HG03039 (cell line): ENCODE measurements around the gene ACSF3.
"Not testable (repeated sequence)": the region's sequence is repeated elsewhere in the genome, so short reads cannot be mapped to it uniquely, and the experiment has no call there.

Experiments
- ATAC-seq: cut with Tn5 transposase; IDR thresholded peaks from one replicate; pipeline ENCODE4 v1.9.1; 2021; ENCODE audit warnings: mild to moderate bottlenecking, moderate library complexity; ENCODE audit not compliant: unreplicated experiment

The ACSF3 gene

DNA sequence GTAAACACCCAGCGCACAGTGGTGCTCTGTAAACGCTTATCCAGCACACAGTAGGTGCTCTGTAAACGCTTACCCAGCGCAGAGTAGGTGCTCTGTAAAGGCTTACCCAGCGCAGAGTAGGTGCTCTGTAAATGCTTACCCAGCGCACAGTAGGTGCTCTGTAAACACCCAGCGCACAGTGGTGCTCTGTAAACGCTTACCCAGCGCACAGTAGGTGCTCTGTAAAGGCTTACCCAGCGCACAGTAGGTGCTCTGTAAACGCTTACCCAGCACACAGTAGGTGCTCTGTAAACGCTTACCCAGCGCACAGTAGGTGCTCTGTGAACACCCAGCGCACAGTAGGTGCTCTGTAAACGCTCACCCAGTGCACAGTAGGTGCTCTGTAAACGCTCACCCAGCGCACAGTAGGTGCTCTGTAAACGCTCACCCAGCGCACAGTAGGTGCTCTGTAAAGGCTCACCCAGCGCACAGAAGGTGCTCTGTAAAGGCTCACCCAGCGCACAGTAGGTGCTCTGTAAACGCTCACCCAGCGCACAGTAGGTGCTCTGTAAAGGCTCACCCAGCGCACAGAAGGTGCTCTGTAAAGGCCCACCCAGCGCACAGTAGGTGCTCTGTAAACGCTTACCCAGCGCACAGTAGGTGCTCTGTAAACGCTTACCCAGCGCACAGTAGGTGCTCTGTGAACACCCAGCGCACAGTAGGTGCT is 92.4 kb downstream of the ACSF3 start:
- ATAC-seq, result not testable (repeated sequence)

DNA sequence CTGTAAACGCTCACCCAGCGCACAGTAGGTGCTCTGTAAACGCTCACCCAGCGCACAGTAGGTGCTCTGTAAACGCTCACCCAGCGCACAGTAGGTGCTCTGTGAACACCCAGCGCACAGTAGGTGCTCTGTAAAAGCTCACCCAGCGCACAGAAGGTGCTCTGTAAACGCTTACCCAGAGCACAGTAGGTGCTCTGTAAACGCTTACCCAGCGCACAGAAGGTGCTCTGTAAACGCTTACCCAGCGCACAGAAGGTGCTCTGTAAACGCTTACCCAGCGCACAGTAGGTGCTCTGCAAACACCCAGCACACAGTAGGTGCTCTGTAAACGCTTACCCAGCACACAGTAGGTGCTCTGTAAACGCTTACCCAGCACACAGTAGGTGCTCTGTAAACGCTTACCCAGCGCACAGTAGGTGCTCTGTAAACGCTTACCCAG is 93.0 kb downstream of the ACSF3 start:
- ATAC-seq, result not testable (repeated sequence)

DNA sequence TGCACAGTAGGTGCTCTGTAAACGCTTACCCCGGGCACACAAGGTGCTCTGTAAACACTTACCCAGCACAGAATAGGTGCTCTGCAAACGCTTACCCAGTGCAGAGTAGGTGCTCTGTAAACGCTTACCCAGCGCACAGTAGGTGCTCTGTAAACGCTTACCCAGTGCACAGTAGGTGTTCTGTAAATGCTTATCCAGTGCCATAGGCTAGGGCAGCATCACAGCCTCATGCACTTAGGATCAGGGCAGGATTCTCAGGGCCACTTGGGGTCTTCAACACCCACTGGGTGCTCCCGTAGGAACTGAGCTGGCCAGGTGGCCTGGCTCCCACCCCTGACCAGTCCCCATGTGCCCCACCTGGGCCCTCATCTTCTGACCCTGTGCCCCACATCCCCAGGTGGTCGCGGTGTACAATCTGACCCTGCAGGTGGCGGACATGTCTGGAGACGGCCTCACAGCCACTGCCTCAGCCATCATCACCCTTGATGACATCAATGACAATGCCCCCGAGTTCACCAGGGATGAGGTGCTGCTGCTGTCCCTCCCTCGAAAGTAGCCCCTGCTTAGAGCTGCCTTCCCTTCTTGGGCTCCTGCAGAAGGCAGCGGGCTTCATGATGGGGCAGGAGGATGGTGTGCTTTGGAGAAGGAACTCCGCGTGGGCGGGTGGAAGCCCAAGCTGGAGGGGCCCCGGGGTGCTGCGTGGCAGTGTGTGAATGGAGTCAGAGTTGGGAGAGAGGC is 93.5 kb downstream of the ACSF3 start:
- no peak for ATAC-seq

DNA sequence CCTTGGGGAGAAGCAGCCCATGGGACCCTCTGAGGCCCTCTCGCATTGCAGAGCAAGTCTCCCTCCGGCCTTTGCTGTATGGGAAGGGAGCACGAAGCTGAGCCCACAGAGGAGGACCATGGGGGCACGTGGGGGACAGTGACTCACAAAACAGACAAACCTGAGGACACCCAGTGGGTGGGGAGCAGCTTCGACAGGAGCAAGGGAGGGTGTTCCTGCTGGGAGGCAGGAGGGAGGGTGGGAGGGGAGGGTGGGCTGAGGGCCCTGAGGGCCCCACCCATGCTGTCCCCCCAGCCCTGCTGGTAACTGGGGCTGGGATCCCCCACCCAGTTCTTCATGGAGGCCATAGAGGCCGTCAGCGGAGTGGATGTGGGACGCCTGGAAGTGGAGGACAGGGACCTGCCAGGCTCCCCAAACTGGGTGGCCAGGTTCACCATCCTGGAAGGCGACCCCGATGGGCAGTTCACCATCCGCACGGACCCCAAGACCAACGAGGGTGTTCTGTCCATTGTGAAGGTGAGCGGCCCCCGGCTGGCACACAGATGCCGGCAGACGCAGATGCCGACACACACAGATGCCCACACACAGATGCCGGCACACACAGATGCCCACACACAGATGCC is 94.2 kb downstream of the ACSF3 start:
- no peak for ATAC-seq

DNA sequence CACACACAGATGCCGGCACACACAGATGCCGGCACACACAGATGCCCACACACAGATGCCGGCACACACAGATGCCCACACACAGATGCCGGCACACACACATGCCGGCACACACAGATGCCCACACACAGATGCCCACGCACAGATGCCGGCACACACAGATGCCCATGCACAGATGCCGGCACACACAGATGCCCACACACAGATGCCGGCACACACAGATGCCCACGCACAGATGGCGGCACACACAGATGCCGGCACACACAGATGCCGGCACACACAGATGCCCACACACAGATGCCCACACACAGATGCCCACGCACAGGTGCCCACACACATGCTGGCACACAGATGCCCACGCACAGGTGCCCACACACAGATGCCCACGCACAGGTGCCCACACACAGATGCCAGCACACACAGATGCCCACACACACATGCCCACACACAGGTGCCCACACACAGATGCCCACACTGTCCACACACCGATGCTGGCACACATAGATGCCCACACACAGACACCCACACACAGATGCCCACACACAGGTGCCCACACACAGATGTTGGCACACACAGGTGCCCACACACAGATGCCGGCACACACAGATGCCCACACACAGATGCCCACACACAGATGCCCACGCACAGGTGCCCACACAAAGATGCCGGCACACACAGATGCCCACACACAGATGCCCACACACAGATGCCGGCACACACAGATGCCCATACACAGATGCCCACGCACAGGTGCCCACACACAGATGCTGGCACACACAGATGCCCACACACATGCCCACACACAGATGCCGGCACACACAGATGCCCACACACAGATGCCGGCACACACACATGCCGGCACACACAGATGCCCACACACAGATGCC is 95.1 kb downstream of the ACSF3 start:
- not testable (repeated sequence) for ATAC-seq

DNA sequence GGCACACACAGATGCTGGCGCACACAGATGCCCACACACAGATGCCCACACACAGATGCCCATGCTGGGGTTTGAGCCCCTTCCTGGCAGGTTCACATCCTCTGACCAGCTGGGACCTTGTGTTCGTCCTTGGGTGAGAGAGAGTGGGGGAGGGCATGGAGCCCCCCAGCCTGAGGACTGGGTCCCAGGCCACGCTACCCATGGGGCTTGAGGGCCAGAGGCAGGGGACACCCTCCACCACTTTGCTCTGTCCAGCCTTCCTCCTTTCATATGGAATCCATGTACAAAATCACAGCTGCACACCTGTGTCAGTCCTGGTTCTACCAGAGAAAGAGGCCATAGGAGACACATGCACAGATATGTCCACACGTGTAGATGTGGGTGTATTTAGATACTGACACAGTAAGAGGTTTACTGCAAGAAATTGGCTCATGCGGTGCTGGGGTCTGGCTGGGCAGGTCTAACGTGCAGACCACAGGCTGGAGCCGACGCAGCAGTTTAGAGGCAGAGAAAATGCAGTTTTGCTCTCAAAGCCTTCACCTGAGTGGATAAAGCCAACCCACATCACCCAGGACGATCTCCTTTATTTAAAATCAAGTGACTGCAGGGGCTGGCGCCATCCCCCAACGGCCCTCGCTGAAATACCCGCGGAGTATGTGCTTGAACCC is 95.8 kb downstream of the ACSF3 start:
- ATAC-seq, result no peak

DNA sequence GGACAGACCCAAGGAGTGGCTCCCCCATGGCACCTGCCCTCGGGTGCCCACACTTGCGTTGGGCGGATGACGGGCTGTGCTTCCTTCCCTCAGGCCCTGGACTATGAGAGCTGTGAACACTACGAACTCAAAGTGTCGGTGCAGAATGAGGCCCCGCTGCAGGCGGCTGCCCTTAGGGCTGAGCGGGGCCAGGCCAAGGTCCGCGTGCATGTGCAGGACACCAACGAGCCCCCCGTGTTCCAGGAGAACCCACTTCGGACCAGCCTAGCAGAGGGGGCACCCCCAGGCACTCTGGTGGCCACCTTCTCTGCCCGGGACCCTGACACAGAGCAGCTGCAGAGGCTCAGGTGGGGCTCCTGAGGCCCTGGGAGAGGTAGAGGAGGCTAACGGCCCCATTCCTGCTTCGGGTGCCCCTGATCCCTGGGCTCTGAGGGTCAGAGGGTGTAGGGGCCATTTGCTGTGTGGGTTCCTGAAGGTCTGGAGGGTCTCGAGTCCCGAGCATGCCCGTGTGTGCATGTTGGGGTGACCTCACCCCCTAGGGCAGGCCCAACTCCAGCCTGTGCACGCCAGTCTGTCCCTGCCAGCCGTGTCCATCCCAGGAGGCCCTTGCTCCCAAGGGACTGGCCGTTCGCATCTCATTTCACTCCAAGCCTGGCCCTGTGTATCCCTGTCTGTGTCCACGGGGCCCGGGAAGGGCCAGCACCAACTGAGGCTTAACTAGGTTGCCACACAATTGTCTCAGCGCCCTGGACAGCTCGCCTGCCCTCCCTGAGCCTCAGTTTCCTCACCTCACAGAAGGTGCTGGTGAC is 96.7 kb downstream of the ACSF3 start:
- ATAC-seq, result no peak

DNA sequence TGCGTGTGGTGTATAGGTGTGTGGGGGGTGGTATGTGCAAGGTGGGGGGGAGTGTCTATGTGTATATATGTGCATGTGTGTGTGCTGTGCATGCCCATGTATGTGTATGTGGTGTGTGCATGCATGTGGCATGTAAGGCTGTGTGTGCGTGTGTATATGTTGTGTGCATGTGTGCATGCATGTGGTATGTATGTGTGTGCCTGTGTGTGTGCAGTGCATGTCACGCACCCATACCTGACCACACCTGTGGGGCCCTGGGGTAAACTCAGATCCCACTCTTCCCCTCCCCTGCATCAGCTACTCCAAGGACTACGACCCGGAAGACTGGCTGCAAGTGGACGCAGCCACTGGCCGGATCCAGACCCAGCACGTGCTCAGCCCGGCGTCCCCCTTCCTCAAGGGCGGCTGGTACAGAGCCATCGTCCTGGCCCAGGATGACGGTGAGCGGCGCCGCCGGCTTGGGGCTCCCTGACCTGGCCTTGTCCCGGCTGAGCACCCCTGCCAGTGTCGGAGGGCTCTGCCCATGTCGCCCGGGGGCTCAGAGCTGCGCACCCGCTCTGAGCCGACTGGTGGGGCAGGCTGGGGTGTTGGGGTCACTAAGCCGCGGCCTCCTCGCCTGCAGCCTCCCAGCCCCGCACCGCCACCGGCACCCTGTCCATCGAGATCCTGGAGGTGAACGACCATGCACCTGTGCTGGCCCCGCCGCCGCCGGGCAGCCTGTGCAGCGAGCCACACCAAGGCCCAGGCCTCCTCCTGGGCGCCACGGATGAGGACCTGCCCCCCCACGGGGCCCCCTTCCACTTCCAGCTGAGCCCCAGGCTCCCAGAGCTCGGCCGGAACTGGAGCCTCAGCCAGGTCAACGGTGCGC is 97.6 kb downstream of the ACSF3 start:
- ATAC-seq, result no peak

DNA sequence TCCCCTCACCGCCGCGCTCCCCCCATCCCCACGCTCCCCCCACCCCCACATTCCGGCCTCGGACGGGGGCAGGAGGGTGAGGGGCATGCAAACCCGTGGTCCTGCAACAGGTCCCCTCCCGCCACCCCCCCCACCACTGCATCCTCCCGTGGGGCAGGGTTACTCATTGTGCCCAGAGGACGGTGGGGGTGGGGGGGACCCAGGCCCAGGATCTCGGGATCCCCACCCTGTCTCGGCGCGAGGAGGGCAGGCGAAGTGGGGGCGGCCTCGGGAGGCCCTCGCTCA is 98.2 kb downstream of the ACSF3 start:
- no peak for ATAC-seq

DNA sequence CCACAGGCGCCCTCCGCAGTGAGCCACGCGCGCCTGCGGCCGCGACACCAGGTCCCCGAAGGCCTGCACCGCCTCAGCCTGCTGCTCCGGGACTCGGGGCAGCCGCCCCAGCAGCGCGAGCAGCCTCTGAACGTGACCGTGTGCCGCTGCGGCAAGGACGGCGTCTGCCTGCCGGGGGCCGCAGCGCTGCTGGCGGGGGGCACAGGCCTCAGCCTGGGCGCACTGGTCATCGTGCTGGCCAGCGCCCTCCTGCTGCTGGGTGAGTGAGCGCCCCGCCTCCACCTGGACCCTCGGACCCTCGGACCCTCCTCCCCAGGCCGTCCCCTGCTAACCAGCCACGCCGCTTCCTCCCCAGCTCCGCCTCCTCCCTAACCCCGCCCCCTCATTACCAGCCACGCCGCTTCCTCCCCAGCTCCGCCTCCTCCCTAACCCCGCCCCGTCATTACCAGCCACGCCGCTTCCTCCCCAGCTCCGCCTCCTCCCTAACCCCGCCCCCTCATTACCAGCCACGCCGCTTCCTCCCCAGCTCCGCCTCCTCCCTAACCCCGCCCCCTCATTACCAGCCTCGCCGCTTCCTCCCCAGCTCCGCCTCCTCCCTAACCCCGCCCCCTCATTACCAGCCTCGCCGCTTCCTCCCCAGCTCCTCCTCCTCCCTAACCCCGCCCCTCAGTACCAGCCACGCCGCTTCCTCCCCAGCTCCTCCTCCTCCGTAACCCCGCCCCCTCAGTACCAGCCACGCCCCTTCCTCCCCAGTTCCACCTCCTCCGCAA is 98.7 kb downstream of the ACSF3 start:
- not testable (repeated sequence) for ATAC-seq

DNA sequence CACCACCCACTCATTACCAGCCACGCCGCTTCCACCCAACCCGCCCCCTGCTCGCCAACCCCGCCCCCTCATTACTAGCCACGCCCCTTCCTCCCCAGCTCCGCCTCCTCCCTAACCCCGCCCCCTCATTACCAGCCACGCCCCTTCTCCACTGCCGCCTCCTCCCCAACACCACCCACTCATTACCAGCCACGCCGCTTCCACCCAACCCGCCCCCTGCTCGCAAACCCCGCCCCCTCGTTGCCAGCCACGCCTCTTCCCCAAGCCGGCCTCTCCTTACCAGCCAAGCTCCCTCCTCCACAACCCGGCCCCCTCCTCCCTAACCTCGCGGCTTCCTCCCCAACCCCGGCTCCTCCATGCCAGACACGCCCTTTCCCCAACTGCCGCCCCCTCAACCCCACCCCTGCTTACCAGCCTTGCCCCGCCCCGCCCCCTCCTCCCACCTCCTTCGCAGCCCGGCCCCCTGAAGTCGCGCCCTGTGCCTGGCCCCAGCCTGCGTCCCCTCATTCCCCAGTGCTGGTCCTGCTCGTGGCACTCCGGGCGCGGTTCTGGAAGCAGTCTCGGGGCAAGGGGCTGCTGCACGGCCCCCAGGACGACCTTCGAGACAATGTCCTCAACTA is 99.4 kb downstream of the ACSF3 start:
- no peak for ATAC-seq

DNA sequence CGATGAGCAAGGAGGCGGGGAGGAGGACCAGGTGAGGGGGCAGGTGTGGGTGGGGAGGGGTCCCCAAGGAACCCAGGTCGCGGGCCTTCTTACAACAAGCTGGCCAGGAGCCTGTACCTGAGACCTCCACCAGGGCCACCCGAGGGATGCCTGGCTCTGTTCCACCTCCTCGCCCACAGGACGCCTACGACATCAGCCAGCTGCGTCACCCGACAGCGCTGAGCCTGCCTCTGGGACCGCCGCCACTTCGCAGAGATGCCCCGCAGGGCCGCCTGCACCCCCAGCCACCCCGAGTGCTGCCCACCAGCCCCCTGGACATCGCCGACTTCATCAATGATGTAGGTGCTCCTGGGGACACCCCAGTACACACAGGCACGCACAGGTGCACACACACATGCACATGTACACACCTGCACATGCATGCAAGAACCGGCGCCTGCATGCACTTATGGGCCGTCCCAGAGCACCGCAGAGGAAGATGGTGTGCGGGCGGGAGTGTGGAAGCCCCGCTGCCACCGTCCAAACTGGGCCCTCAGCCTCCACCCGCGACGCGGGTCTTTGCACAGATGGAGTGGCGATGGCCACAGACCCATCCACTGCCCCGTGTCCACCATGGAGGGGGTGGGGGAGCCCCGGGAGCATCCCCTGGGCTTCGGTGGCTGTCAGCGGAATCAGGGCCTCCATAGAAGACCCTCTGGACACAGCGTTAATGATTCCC is 100.1 kb downstream of the ACSF3 start:
- no peak for ATAC-seq

DNA sequence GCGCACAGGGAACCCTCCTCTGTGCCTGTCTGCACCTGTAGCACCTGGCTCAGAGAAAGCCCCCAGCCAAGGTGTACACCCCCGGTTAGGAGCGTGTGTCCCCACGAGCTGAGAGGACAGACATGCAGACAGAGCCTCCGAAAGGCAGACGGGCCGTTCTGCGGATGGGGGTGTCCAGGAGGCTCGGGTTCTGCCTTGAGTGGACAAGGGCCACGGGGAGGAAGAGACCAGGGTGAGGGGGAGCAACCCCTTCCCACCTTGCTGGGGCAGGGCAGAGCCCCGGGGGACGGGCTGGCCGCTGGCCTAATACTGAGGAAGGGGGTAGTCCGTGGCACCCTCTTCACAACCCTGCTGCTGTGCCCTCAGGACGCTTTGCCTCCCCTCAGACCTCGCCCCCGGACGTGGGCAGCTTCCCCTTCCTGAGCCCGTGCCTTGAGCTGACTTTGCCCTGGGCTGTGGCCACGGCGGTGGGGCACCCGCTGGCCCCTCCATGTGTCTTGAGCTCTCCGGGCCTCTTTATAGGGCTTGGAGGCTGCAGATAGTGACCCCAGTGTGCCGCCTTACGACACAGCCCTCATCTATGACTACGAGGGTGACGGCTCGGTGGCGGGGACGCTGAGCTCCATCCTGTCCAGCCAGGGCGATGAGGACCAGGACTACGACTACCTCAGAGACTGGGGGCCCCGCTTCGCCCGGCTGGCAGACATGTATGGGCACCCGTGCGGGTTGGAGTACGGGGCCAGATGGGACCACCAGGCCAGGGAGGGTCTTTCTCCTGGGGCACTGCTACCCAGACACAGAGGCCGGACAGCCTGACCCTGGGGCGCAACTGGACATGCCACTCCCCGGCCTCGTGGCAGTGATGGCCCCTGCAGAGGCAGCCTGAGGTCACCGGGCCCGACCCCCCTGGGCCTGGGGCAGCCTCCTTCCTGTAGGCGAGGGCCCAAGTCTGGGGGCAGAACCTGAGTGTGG is 101.0 kb downstream of the ACSF3 start:
- no peak for ATAC-seq

DNA sequence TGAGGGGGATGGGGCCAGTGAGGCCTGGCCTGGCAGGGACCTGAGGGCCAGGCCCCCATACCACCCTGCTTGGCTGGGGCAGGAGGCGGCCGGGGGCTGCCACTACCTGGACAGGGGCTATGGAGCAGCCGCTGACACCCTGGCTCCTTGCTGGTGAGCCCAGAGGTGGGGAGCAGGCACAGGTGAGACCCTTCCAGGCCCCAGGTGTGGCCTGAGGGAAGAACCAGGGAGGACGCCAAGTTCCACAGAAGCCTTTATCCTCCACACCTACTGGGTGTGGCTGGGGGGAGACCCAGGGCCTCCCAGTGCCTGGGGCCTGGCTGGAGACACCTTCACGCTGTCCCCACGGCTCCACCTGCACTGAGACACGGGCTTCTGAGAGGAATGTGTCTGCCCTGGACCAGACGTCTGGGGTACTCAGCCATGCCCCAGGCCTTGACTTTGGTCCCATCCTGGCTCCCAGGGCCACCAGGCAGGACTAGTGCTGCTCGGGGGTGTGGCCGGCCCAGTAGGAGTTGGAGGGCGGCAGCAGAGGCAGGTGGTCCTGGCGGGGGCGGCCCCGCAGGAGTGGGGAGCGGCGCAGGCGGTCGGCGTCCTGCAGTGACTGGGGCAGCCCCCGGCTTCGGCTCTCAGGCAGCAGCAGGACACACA is 102.0 kb downstream of the ACSF3 start:
- no peak for ATAC-seq

DNA sequence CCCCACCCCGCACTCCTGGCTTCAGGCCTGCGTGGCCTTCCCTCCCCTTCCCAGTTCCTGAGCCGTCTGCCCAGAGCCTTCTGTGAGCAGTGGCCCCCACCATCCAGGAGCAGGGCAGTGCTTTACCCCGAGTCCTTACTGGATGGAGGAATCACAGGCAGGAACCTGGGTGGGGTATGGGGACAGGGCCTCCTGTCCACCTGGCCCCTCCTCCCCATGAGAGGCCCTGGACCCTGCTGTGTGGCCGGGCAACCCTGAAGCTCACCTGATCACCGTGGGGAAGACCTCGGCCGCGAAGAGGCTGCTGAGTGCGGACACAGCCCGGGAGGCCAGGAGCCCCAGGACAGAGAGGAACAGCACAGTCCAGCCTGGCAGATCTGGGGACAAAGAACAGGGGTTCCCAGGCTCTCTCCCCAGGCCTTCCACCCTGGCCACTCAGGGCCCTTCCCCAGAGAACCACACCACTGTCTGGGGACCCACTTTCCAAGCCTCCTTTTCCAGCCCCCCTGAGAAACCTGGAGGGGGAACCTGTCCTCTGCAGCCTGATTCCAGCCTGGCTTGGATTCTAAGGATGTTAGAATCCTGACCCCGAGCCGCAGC is 103.5 kb downstream of the ACSF3 start:
- ATAC-seq, result no peak
